SW 1271 (cell line): ENCODE results near the gene NRG2.

Source experiments
- DNase-seq, 2 experiments: peaks; one replicate each; lab custom pipeline; 2025; lab: John Stamatoyannopoulos, UW

Gene NRG2

GRCh38 chr5:139946440-139946839 is 96.7 kb downstream of the NRG2 start:
- DNase-seq = no peak

GRCh38 chr5:139946006-139946405 is 97.1 kb downstream of the NRG2 start:
- no peak for DNase-seq

GRCh38 chr5:139942243-139942642 is 100.9 kb downstream of the NRG2 start:
- DNase-seq = no peak

GRCh38 chr5:139930406-139930805 is 112.7 kb downstream of the NRG2 start:
- no peak for DNase-seq

GRCh38 chr5:139926797-139927503 is 116.1 kb downstream of the NRG2 start:
- DNase-seq = no peak

- no peak for DNase-seq
Observed at GRCh38 chr5:139925650-139926640, 117.2 kb downstream of the NRG2 start.

GRCh38 chr5:139925216-139925562 is 117.9 kb downstream of the NRG2 start:
- DNase-seq = no peak

- DNase-seq = no peak
Observed at GRCh38 chr5:139924294-139925215, 118.5 kb downstream of the NRG2 start.

- DNase-seq = no peak
Observed at GRCh38 chr5:139919308-139919707, 123.8 kb downstream of the NRG2 start.

GRCh38 chr5:139915834-139916233 is 127.3 kb downstream of the NRG2 start:
- no peak for DNase-seq

GRCh38 chr5:139915266-139915665 is 127.8 kb downstream of the NRG2 start:
- no peak for DNase-seq

GRCh38 chr5:139914218-139914807 is 128.8 kb downstream of the NRG2 start:
- no peak for DNase-seq

- DNase-seq = no peak
Observed at GRCh38 chr5:139912804-139913203, 130.3 kb downstream of the NRG2 start.

GRCh38 chr5:139912158-139912557 is 130.9 kb downstream of the NRG2 start:
- DNase-seq = no peak

GRCh38 chr5:139911425-139912120 is 131.5 kb downstream of the NRG2 start:
- no peak for DNase-seq

- no peak for DNase-seq
Observed at GRCh38 chr5:139910901-139911300, 132.2 kb downstream of the NRG2 start.

GRCh38 chr5:139910036-139910435 is 133.1 kb downstream of the NRG2 start:
- no peak for DNase-seq

- DNase-seq = no peak
Observed at GRCh38 chr5:139908749-139909148, 134.3 kb downstream of the NRG2 start.

GRCh38 chr5:139906661-139907060 is 136.4 kb downstream of the NRG2 start:
- DNase-seq = no peak

- DNase-seq = no peak
Observed at GRCh38 chr5:139904816-139905661, 138.1 kb downstream of the NRG2 start.
